GM21528 (cell line): ENCODE results near the gene CYSTM1.

Experiments
- ATAC-seq: cut with Tn5 transposase; IDR thresholded peaks from one replicate; pipeline ENCODE4 v1.9.1; 2021; ENCODE audit warnings: mild to moderate bottlenecking, moderate library complexity; ENCODE audit not compliant: unreplicated experiment, low FRiP score

CYSTM1 gene

DNA sequence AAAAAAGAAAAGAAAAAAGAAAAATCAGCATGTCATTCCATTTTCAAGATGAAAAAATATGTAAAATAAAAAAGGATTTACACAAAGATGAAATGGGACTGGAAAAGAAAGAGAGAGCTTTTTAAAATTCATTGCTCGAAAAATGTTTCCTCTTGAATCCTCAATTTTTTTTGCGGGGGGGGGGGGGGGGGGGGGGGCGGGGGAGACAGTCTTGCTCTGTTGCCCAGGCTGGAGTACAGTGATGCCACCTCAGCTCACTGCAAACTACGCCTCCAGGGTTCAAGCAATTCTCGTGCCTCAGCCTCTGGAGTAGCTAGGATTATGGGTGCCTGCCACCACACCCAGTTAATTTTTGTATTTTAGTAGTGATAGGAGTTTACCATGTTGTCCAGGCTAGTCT, 111.4 kb downstream of the CYSTM1 start:
- ATAC-seq, result no peak

DNA sequence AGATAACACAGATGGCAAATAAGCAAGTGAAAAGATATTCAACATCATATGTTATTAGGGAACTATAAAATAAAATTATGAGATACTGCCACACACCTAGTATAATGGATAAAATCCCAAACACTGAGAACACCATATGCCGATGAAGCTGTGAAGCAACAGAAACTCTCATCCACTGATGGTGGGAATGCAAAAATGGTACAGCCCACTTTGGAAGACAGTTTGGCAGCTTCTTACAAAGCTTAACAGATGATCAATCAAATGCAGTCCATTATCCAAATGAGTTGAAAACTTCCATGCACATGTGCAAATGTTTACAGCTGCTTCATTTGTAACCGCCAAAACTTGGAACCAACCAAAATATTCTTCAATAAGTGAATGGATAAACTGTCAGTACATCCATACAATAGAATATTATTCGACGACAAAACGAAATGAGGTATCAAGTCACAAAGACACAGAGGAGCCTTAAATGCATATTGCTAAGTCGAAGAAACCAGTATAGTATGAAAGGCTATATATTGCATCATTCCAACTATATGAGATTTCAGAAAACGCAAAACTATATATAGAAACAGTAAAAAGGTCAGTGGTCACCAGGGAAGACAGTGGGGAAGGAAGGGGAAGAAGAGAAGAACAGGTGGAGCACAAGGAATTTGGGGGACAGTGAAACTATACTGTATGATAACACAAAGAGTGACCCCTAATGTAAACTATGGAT, 113.0 kb downstream of the CYSTM1 start:
- ATAC-seq, result no peak

DNA sequence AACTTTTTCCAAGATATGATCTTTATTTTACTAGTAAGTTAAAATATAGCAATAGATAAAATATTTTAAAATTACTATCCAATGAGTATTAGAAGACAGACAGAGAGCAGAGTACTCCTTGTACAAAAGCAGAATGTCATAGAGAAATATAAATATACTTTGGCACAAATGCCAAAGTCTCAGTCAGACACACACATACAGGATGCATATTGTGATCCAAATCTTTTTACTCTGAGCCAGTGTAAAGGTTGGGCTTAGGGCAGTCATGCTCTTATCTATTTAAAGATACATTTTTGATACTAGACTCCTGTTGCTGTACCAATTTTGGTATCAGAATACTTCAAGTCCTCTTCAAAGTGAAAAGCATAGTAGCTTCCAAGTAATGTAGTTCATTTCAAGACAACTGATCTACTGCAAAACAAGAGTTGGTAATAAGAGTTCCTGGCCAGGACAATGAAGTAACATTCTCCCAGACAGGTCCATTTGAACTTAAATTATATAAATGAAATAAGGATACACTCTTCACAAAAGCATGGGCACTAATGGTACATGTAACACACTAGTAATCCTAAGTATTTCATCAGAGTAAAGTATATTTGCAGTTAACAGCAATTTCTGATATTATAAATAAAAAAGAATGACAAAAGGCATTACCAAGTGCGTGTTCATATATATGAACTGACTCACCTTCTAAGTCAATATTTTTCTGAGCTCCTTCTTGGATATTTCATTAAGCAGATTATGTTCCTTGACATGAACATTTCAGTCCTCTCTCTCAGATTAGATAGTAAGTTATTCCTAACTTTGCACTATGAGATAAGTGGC, 117.4 kb downstream of the CYSTM1 start:
- no peak for ATAC-seq
